ENCODE measurements around the gene WNT9A. TPM values are rescaled to one million over a fixed set of nuclear protein-coding genes. Genes with fewer than 3 reads are reported as not detected.
A peak's percentile ranks its signal among the peaks of the same experiment; 100 is the strongest.
"Not testable (repeated sequence)": the region's sequence is repeated elsewhere in the genome, so short reads cannot be mapped to it uniquely, and the experiment has no call there.

WNT9A gene
- total RNA-seq (2014; rRNA removed; shearing (Covaris generic)) = 1.2 and 2.7 TPM in 2 replicates

- in situ Hi-C loops (cut with HindIII; ENCODE audit: low sequenced_read_pairs) = loop anchor here (25.0 kb wide), 1 partner anchor 186 kb away; no protein-coding TSS in a partner anchor
- DNase-seq (ENCODE audit: low spot score) = peak; percentile 23
These were observed at the start of gene WNT9A for GRCh38 chr1:227947676-227948492. Gene WNT9A (minus strand): TSS chr1:227947932. CDS start chr1:227947887, 45 bp downstream.

GRCh38 chr1:227996187-227996950 is 48.6 kb upstream of the WNT9A start:
- no peak for DNase-seq (ENCODE audit: low spot score)
- in situ Hi-C loops (cut with HindIII; ENCODE audit: low sequenced_read_pairs) = no loop called here

GRCh38 chr1:227994632-227995300 is 47.0 kb upstream of the WNT9A start:
- no peak for DNase-seq (ENCODE audit: low spot score)
- in situ Hi-C loops (cut with HindIII; ENCODE audit: low sequenced_read_pairs) = no loop called here

GRCh38 chr1:227987181-227987580 is 39.4 kb upstream of the WNT9A start:
- in situ Hi-C loops (cut with HindIII; ENCODE audit: low sequenced_read_pairs) = no loop called here
- DNase-seq (ENCODE audit: low spot score) = no peak

- in situ Hi-C loops (cut with HindIII; ENCODE audit: low sequenced_read_pairs); DNase-seq (ENCODE audit: low spot score): not testable (repeated sequence)
These were observed 28.0 kb upstream of the WNT9A start for GRCh38 chr1:227975583-227976283.

- in situ Hi-C loops (cut with HindIII; ENCODE audit: low sequenced_read_pairs); DNase-seq (ENCODE audit: low spot score): not testable (repeated sequence)
These were observed 26.1 kb upstream of the WNT9A start for GRCh38 chr1:227973724-227974288.

GRCh38 chr1:227972843-227973374 is 25.2 kb upstream of the WNT9A start:
- DNase-seq (ENCODE audit: low spot score); in situ Hi-C loops (cut with HindIII; ENCODE audit: low sequenced_read_pairs): not testable (repeated sequence)

- in situ Hi-C loops (cut with HindIII; ENCODE audit: low sequenced_read_pairs); DNase-seq (ENCODE audit: low spot score): not testable (repeated sequence)
These were observed 24.5 kb upstream of the WNT9A start for GRCh38 chr1:227972283-227972679.

GRCh38 chr1:227971643-227972282 is 24.0 kb upstream of the WNT9A start:
- DNase-seq (ENCODE audit: low spot score); in situ Hi-C loops (cut with HindIII; ENCODE audit: low sequenced_read_pairs): not testable (repeated sequence)

- in situ Hi-C loops (cut with HindIII; ENCODE audit: low sequenced_read_pairs); DNase-seq (ENCODE audit: low spot score): not testable (repeated sequence)
These were observed 23.5 kb upstream of the WNT9A start for GRCh38 chr1:227971216-227971615.

- in situ Hi-C loops (cut with HindIII; ENCODE audit: low sequenced_read_pairs); DNase-seq (ENCODE audit: low spot score): not testable (repeated sequence)
These were observed 22.6 kb upstream of the WNT9A start for GRCh38 chr1:227970076-227970995.

- in situ Hi-C loops (cut with HindIII; ENCODE audit: low sequenced_read_pairs); DNase-seq (ENCODE audit: low spot score): not testable (repeated sequence)
These were observed 20.1 kb upstream of the WNT9A start for GRCh38 chr1:227967815-227968214.

- DNase-seq (ENCODE audit: low spot score); in situ Hi-C loops (cut with HindIII; ENCODE audit: low sequenced_read_pairs): not testable (repeated sequence)
These were observed 19.0 kb upstream of the WNT9A start for GRCh38 chr1:227966733-227967132.

GRCh38 chr1:227961651-227962466 is 14.1 kb upstream of the WNT9A start:
- DNase-seq (ENCODE audit: low spot score) = no peak
- in situ Hi-C loops (cut with HindIII; ENCODE audit: low sequenced_read_pairs) = no loop called here

GRCh38 chr1:227959325-227959860 is 11.7 kb upstream of the WNT9A start:
- in situ Hi-C loops (cut with HindIII; ENCODE audit: low sequenced_read_pairs) = no loop called here
- DNase-seq (ENCODE audit: low spot score) = no peak

Measured in G401 (cell line).